Fibroblast of peridontal ligament (primary cell): ENCODE measurements around the gene RET.

Experiments
- DNase-seq: peaks from one replicate; pipeline ENCODE4 v3.0.0-alpha.2; 2010; ENCODE audit errors: extremely low read depth

RET gene

GRCh38 chr10:43170491-43170890, 93.6 kb downstream of the RET start:
- DNase-seq = peak; percentile 35

DNA sequence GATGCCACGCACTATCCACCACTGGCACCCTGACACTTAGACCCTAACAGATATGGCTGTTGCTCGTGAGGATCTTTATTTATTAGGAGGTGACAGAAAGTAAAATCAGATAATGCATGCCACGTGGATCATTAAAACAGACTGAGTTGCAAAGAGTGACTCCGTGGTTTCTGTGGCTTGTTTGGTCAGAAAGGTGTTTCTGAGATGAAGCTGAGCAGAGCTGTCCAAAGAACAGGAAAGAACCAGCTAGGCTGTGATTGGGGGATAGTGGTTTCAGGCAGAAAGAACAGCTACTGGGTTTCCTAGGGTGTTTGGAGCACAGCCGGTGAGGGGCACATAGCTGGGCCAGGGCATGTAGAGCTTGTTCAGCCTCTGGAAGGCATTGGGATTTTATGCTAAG, 95.8 kb downstream of the RET start:
- DNase-seq = no peak

DNA sequence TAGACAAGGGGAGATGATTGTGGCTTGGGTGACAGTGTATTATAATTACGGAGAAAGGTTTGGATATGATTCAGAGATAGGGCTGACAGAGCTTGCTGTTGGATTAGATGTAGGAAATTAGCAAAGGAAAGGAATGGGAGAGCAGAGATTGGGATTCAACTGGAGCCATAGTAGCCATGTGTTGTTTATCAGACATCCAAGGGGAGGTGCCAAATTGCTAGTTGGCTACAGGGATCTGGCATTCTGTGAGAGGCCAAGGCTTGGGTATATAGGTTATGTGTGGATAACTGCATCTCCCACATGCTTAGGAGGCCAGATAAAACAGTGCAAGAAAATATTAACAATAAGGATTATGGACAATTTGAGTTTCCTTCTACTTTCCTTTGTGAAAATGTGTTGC, 96.3 kb downstream of the RET start:
- DNase-seq = no peak

- no peak for DNase-seq
These were observed 98.1 kb downstream of the RET start for GRCh38 chr10:43174969-43175368.

GRCh38 chr10:43176271-43176670, 99.4 kb downstream of the RET start:
- no peak for DNase-seq

GRCh38 chr10:43177595-43177994, 100.7 kb downstream of the RET start:
- peak; percentile 32 for DNase-seq
